Mesothelial cell of epicardium (in vitro differentiated cells): Measurements from ENCODE around the gene KRT9. TPM values are rescaled to one million over a fixed set of nuclear protein-coding genes. Genes with fewer than 3 reads are reported as not detected.
"Not testable (repeated sequence)": the region's sequence is repeated elsewhere in the genome, so short reads cannot be mapped to it uniquely, and the experiment has no call there.

Experiments used
- DNase-seq, 2 experiments: peaks; one replicate each; pipeline ENCODE4 v3.0.0; 2021; ENCODE audit warnings: low spot score in 2 of 2; ENCODE audit not compliant: unreplicated experiment in 2 of 2
- H3K27ac Mint-ChIP-seq: 2 replicates; pipeline ENCODE4 v1.8.0; 2021; ENCODE audit warnings: mixed read lengths
- H3K27me3 Mint-ChIP-seq: 2 replicates; pipeline ENCODE4 v1.8.0; 2021; ENCODE audit warnings: low read depth, mixed read lengths
- H3K36me3 Mint-ChIP-seq: 2 replicates; pipeline ENCODE4 v1.8.0; 2021; ENCODE audit warnings: mixed read lengths
- H3K4me1 Mint-ChIP-seq: 2 replicates; pipeline ENCODE4 v1.8.0; 2021; ENCODE audit warnings: mixed read lengths
- H3K4me3 Mint-ChIP-seq: 2 replicates; pipeline ENCODE4 v1.8.0; 2021; ENCODE audit warnings: mild to moderate bottlenecking, moderate library complexity, mixed read lengths
- H3K9me3 Mint-ChIP-seq: 2 replicates; pipeline ENCODE4 v1.8.0; 2021; ENCODE audit warnings: mixed read lengths
- total RNA-seq: library from RNA; stranded (reverse); gene quantifications from 3 replicates; pipeline ENCODE4 v1.2.1, GENCODE V29; 2021
- TF ChIP-seq, protein P1 (sequence below): fragments of 200-600 bp; sonication (generic); IDR thresholded peaks from one replicate; pipeline ENCODE4 v1.5.0; 2021; ENCODE audit warnings: antibody characterized with exemption; ENCODE audit not compliant: unreplicated experiment

KRT9 gene
- total RNA-seq, 1 donor from 2014 or later, result not detected

DNA sequence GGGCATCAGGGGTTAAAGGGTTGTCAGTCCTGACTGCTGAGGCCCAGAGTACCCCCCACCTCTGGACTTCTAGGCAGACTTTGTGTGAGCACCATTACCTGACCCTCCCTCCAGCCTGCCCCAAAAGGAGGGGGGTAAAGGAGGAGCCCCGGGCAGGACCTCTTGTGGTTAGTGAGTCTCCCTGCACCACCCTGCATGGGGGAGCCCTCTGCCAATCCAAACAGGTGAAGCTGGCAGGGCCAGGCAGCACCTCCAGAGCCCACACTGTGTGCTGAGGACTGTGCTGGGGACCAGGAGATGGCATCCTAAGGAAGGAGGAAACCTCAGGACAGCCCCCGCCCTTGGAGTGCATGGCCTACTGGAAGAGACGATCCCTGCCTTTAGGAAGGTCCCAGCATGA lies 17.4 kb upstream of the KRT9 start:
- Mint-ChIP-seq H3K4me3 (no peak overlapping the region), H3K4me1 (peaks cover 16% of the 10 kb centered on the region), H3K9me3 (no peaks in the 10 kb centered on the region), H3K27ac (no peak overlapping the region), H3K27me3 (no peaks in the 10 kb centered on the region), H3K36me3 (no peaks in the 10 kb centered on the region)
- TF ChIP-seq, protein P1, sequence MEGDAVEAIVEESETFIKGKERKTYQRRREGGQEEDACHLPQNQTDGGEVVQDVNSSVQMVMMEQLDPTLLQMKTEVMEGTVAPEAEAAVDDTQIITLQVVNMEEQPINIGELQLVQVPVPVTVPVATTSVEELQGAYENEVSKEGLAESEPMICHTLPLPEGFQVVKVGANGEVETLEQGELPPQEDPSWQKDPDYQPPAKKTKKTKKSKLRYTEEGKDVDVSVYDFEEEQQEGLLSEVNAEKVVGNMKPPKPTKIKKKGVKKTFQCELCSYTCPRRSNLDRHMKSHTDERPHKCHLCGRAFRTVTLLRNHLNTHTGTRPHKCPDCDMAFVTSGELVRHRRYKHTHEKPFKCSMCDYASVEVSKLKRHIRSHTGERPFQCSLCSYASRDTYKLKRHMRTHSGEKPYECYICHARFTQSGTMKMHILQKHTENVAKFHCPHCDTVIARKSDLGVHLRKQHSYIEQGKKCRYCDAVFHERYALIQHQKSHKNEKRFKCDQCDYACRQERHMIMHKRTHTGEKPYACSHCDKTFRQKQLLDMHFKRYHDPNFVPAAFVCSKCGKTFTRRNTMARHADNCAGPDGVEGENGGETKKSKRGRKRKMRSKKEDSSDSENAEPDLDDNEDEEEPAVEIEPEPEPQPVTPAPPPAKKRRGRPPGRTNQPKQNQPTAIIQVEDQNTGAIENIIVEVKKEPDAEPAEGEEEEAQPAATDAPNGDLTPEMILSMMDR, result no peak
- no peak for DNase-seq

DNA sequence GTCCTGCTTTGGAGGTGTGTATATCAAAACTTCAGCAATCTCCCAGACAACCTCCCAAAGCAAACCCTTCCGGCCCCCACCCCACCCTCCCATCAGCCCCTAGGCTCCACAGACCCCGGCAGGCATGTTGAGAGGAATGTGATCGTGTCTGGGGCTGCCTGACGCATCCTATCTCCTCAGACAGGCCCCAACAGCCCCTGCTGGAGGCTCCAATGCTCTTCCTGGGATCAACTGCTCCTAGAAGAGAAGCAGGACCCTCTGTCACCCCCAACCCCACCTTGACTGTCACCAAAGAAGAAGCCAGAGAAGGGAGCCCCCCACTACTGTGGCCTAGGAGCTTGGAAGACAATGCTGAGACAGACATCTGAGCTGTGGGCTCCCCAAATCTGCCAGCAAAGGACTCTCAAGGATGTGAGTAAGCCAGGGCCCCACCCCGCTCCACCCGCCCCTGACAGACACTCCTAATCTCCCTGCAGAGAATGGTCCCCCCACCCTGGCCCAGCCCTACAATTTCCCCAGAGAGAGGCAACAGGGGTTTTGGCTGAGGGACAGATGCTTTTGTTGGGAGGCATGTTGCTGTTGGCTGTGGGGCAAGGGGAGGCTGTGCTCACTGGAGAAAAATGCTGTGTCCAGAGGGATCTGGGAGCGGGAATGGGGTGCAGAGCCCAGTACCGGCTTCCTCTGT lies 16.4 kb upstream of the KRT9 start:
- H3K9me3 Mint-ChIP-seq, result no peaks in the 10 kb centered on the region
- H3K36me3 Mint-ChIP-seq, result no peaks in the 10 kb centered on the region
- H3K4me3 Mint-ChIP-seq, result no peak overlapping the region
- no peak for DNase-seq
- H3K4me1 Mint-ChIP-seq, result peaks cover 12% of the 10 kb centered on the region
- H3K27ac Mint-ChIP-seq, result peak overlapping the region; percentile 72
- H3K27me3 Mint-ChIP-seq, result no peaks in the 10 kb centered on the region
- TF ChIP-seq, protein P1, result no peak

- H3K4me3 Mint-ChIP-seq, result no peak within 1 kb of the TSS
- H3K27ac Mint-ChIP-seq, result no peak within 1 kb of the TSS
- H3K27me3 Mint-ChIP-seq, result no peaks in the 10 kb centered on the region
- H3K9me3 Mint-ChIP-seq, result no peaks in the 10 kb centered on the region
- H3K36me3 Mint-ChIP-seq, result no peaks in the 10 kb centered on the region
- DNase-seq, result no peak
- H3K4me1 Mint-ChIP-seq, result peaks cover 6% of the 10 kb centered on the region
- TF ChIP-seq, protein P1, result no peak
Observed at GRCh38 chr17:41586863-41587495, 15.1 kb upstream of the KRT9 start, which contains the start of gene KRT14. TSS of gene KRT14 (minus strand) at chr17:41586895. CDS start at chr17:41586834, 61 bp downstream.

DNA sequence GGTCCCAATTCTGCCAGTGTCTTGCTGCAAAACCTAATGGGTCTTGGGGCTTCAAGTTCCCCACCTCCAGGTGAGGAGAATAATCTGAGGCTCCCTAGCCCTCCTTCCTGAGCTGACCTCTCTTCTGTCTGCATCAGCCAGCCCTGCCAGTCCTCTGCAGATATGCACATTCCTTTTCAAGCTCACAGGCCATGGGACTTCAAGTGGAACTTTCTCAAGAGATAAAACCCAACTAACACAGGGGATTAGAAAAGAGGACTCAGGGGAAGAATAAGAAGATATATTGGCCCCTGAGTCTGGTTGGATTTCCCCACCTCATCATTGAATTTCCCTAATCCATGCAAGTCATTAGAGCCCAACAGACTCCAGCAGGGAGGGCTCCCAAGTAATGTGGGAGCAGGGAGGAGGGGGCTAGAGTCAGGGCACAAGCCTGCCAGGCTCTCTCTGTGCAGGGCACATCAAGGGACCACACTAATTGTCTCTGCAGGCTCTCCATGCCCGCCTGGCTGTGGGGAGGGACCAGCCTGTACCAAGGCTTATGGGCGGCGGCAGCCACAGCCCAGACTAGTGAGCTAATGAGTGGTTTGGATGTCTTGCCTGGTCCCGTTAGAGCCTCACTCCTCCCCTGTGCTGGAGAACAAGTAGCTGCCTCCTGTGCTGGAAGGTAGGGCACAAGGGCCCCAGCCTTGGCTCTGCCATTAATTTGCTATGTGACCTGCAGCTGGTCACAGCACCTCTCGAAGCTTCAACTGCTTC lies 13.6 kb upstream of the KRT9 start:
- H3K36me3 Mint-ChIP-seq, result no peaks in the 10 kb centered on the region
- TF ChIP-seq, protein P1, result no peak
- H3K4me1 Mint-ChIP-seq, result peaks cover 6% of the 10 kb centered on the region
- H3K27me3 Mint-ChIP-seq, result no peaks in the 10 kb centered on the region
- H3K4me3 Mint-ChIP-seq, result no peak overlapping the region
- H3K9me3 Mint-ChIP-seq, result no peaks in the 10 kb centered on the region
- DNase-seq, result no peak
- H3K27ac Mint-ChIP-seq, result no peak overlapping the region

GRCh38 chr17:41584331-41584927 lies 12.6 kb upstream of the KRT9 start:
- H3K9me3 Mint-ChIP-seq, H3K4me3 Mint-ChIP-seq, H3K4me1 Mint-ChIP-seq, H3K27me3 Mint-ChIP-seq, H3K36me3 Mint-ChIP-seq, DNase-seq, H3K27ac Mint-ChIP-seq: not testable (repeated sequence)
